ENCODE measurements around the gene RCN2.

GRCh38 chr15:76994496-76994895 is 62.9 kb downstream of the RCN2 start:
- TF ChIP-seq CTCF (IDR thresholded peaks at IDR 0.05; ENCODE audit: borderline replicate concordance, extremely low read depth, low read length, poor library complexity, severe bottlenecking) (no peak), EZH2 (IDR thresholded peaks at IDR 0.05; ENCODE audit: borderline replicate concordance, low read depth, low read length, severe bottlenecking) (no peak)
